HG03025 (cell line): ENCODE measurements around the gene PROP1.
A peak's percentile ranks its signal among the peaks of the same experiment; 100 is the strongest.
"Not testable (repeated sequence)": the region's sequence is repeated elsewhere in the genome, so short reads cannot be mapped to it uniquely, and the experiment has no call there.

Source experiments
- ATAC-seq: cut with Tn5 transposase; IDR thresholded peaks from one replicate; pipeline ENCODE4 v1.9.1; 2021; ENCODE audit warnings: mild to moderate bottlenecking, moderate library complexity; ENCODE audit not compliant: unreplicated experiment, low FRiP score

The PROP1 gene

DNA sequence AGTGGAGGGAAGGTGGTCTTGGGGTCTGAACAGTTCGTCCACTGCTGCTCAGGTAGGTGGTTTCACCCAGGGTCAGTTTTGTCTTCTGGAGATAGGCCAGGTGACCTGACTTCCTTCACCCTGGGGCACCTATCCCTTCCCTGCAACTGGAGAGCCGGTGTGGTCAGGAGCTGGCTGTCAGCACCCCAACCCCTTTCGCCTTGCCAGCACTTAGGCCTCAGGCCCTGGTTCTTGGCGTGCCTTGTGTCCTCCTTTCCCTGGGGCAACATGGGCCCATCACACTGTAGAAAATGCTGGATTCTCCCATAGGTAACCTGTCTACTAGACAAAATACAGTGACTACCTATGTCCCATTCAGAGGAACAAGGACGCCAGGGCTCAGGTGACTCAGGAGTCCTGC is 13.1 kb downstream of the PROP1 start:
- no peak for ATAC-seq

- ATAC-seq, result no peak
Observed at GRCh38 chr5:177982072-177982727, 13.8 kb downstream of the PROP1 start.

GRCh38 chr5:177981296-177982071 is 14.6 kb downstream of the PROP1 start:
- no peak for ATAC-seq

DNA sequence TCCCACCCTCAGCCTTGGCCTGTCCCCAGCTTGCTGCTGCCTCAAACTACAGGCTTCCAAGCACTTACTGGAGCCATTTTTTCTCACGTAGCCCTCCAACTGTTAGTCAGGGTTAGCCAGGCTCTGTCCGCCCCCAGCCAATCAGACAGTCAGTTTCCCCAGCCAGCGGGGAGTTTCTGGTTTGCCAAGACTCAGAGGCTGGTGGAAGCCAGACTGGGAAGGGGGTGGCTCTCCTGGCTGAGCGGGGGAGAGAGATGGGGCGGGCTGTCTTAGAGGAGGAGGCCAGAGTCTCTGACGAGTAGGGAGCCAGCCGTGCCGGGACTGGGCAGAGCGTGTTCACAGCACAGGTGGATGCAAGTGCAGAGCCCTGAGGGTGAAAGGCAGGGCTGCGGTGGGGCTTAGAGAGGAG is 15.3 kb downstream of the PROP1 start:
- no peak for ATAC-seq

- ATAC-seq, result not testable (repeated sequence)
Observed at GRCh38 chr5:177977600-177977999, 18.4 kb downstream of the PROP1 start.

DNA sequence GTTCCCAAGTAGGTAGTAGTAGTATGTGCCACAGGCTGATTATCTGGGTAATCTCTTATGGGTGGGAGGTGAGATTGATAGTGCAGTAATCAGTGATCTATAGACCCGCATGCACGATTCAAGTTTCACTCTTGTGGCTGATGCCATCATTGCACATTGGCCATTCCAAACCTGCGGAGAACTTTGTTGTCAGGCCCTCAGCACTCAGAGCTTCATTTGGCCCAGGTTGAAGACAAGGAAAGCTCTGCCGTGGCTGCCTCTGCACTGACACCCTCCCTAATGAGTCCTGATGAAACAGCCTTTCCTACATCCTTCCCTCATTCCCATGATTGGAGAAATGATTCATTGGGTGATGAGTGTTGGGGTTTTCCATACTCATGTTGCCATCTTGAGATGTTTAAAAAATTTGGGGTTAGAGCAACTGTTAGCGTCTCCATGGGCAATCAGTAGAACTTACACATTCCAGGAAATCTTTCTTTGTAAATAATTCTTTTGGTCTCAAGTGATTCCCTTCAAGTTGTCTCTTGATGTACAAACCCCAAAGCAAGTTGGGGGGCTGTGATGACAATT is 22.9 kb downstream of the PROP1 start:
- ATAC-seq, result no peak

- ATAC-seq, result no peak
Observed at GRCh38 chr5:177972613-177973012, 23.4 kb downstream of the PROP1 start.

- not testable (repeated sequence) for ATAC-seq
Observed at GRCh38 chr5:177972014-177972413, 24.0 kb downstream of the PROP1 start.

GRCh38 chr5:177968661-177969211 is 27.3 kb downstream of the PROP1 start:
- no peak for ATAC-seq

DNA sequence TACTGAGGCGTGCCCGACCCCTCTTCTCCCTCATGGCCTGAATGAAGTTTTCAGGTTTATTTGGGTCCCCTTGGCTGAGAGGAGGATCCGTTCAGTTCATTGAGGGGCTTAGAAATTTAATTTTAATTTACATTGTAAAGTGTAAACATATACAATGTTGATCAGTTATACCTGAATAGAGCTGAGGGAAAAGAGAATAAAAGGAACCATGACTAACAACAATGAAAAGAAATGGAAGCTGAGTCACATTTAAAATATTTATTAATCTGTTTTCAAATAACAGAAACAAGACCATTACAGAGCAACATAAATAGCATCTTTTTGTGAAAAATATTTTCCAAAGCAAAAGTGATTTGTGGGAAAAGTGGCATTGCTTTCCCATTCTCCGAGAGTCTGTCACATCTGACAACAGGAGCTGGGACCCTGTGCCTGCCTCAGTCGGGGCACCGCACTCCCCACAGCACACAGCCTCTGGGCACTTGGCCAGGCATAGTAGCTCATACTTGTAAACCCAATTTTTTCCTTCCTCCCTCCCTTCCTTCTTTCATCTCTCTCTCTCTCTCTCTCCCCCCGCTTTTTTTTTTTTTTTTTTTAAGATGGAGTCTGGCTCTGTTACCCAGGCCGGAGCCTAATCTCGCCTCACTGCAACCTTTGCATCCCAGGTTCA is 28.7 kb downstream of the PROP1 start:
- no peak for ATAC-seq

DNA sequence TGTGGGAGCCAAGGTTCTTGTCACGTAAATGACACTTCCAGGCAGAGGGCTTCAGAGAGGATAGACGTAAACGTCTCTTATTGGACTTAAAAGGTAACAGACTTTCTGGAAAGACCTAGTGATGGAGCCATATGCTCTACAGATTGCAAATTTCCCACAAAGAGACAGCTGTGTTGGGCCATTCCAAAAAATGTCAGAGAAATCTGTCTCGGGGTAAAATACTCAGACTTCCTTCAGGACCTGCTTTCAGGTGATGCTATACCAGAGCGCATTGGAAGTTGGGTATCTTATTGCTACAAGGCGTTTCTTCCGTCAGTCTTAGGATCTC is 29.2 kb downstream of the PROP1 start:
- no peak for ATAC-seq

- no peak for ATAC-seq
Observed at GRCh38 chr5:177966009-177966838, 29.8 kb downstream of the PROP1 start.

GRCh38 chr5:177964471-177964870 is 31.6 kb downstream of the PROP1 start:
- no peak for ATAC-seq

DNA sequence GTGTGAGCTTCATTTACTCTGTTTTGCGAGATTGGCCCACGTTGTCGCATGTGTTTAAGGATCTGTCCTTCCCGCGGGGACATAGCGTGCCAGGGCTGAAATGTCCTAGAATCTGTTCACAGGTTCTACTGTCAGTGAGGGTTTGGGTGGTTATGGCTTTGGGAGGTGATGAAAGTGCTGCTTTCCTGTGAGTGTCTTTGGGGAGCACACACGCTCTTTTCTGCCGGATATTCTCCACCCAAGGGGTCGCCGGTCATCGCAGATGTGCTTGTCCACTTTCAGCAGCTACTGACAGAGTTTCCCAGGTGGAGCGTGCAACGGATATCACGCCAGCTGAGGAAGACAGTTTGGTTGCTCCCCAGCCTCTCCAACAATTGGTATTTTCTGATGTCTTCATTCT is 32.1 kb downstream of the PROP1 start:
- ATAC-seq, result no peak

- no peak for ATAC-seq
Observed at GRCh38 chr5:177959315-177959714, 36.7 kb downstream of the PROP1 start.

DNA sequence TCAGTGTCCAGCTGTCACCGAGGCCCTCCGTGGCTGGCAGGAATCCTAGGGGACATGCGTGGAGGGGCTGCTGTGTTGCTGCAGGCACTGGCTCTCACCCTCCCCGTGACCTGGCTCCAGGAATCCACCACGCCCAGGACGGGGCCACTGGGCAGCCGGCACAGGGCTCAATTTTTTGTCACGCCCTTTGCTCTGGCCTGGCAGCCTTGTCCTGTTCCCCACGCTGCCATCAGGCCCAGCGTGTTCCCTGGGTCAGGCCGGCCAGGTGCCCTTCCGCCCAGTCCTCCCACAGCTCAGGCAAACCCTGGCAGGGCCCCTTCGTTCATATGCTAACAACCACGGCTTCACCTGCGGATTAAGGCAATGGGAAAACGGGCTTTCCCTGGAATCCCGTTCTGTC is 37.3 kb downstream of the PROP1 start:
- no peak for ATAC-seq

DNA sequence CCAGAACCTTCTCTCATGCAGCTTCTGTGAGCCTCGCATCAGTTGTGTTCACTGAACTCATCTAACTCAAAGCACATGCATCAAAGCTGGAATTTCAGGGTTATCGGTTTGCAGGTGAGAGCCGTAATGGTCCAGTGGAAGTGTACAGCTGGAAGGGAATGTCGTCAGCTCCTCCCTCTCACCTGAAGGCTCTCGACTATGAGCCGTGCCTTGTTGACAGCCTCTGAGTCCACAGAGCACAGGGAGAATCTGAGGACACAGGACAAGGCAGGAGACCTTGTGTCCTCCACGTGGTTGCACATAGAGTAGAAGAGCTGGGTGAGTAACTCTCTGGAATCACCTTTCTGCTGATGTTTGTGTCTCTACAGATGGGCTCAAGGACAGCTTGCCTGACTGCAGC is 38.8 kb downstream of the PROP1 start:
- ATAC-seq, result no peak

DNA sequence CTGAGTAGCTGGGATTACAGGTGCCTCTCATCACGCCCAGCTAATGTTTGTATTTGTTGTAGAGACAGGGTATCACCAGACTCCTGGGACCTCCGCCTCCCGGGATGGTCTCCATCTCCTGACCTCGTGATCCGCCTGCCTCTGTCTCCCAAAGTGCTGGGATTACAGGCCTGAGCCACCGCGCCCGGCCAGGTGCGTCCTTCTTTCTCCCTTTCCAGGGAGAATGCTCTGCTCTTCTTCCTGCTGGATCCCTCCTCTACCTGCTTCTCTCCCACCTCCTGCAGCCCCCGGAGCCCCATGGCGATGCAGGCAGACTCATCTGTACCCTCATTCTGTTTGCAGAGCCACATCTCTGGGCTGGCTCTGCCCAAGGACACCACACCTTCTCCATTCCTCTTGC is 42.9 kb downstream of the PROP1 start:
- not testable (repeated sequence) for ATAC-seq

DNA sequence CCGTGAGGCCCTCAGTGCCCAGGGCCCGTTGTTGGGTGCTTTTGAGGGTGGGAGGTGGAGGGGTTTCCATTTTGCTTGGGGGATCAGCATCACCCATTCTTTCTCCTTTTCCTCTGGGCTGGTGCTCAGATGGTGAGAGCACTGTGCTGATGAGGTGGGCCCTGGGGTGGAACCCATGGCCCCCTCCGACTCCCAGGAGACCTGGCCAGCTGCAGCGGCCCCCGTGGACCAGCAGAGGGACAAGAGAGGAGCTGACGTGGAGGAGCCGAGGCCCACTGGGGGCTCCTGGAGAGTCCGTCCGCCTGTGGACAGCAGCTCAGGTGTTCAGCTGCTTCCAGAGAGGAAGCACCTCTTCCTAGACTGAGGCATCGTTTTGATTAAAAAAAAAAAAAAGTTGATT is 46.4 kb downstream of the PROP1 start:
- not testable (repeated sequence) for ATAC-seq

- ATAC-seq, result peak; percentile 73
Observed at GRCh38 chr5:177949065-177949464, 47.0 kb downstream of the PROP1 start.
